ENCODE results near the gene UBE2E2. TPM values are rescaled to one million over a fixed set of nuclear protein-coding genes. Genes with fewer than 3 reads are reported as not detected.
A peak's percentile ranks its signal among the peaks of the same experiment; 100 is the strongest.
"Not testable (repeated sequence)": the region's sequence is repeated elsewhere in the genome, so short reads cannot be mapped to it uniquely, and the experiment has no call there.

UBE2E2 gene
- polyA plus RNA-seq (ENCODE audit: insufficient read length), result 34.1 TPM

DNA sequence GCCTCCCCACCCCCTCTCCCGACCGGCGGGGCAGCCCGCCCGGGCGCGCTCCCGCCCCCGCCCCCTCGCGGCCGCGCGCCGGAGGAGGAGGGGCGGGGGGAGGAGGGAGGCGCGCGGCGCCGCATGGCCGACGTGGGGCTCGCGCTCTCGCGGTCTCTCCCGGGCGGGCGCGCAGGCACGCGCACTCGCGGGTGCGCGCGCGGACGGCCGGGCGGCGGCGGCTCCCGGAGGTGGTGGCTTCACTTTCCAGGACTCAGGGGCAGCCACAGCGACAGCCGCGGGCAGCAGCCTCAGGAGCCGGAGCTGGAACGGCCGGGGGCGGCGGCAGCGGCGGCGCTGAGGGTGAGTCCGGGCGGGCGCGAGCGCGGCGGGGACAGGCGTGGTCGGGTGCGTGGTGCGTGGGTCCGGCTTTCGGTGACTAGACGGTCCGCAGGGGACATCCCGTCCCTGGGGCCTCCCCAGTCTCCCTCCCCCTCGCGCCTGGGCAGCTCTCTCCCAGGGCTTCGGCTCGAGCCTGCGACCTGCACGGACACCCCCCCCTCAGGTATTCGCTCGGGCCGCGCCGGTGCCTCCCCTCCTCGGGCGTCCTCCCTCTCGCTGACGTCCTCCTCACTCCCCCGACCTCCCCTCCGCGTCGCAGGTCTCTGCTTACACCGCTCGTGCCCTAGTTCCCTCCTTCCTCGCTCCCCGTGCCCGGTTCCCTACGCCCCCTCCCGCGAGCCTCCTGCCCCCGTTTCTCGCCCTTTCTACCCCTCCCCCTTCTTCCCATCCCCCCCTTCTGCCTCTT lies at the start of gene UBE2E2:
Gene UBE2E2 (plus strand): TSS at position 407 of the 787 bp plus-strand sequence.
- DNase-seq (ENCODE audit: low read depth), result peak; percentile 61

GRCh38 chr3:23153436-23153835 lies 49.7 kb upstream of the UBE2E2 start:
- DNase-seq (ENCODE audit: low read depth), result no peak

- DNase-seq (ENCODE audit: low read depth), result no peak
Measured at GRCh38 chr3:23157331-23157730, 45.8 kb upstream of the UBE2E2 start.

GRCh38 chr3:23159929-23160328 lies 43.2 kb upstream of the UBE2E2 start:
- peak; percentile 46 for DNase-seq (ENCODE audit: low read depth)

GRCh38 chr3:23161308-23161707 lies 41.8 kb upstream of the UBE2E2 start:
- DNase-seq (ENCODE audit: low read depth), result no peak

- DNase-seq (ENCODE audit: low read depth), result no peak
Measured at GRCh38 chr3:23161896-23162570, 41.1 kb upstream of the UBE2E2 start.

DNA sequence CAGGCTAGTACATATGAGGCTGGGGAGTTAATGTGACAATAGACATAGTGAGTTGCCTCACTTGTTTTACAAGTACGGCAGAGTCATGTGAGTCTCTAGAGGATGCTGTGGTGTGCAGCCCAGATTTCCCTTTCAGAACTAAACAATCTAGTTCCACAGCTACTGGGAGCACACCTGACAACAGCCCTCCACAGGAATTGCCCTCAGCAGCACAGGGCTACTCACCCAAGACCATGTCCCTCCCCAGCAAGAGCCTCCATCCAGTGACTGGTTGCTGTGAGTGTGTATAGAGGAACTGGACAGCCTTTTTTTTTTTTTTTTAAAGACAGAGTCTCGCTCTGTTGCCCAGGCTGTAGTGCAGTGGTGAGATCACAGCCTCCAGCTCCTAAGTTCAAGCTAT lies 40.2 kb upstream of the UBE2E2 start:
- DNase-seq (ENCODE audit: low read depth), result no peak

DNA sequence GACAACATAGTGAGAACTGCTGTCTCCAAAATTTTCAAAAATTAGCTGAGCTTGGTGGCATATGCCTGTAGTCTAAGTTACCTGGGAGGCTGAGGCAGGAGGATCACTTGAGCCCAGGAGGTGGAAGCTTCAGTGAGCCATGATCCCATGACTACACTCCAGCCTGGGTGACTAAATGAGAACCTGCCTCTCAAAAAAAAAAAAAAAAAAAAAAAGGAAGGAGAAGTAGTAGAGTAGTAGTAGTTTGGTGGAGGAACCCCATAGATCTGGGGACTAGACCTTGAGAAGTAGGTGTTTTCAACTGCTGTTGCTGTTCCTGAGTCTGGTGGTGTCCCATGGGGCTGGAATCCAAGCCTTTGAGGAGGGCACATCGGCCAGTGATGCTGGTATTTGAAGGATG lies 38.4 kb upstream of the UBE2E2 start:
- DNase-seq (ENCODE audit: low read depth), result no peak

DNA sequence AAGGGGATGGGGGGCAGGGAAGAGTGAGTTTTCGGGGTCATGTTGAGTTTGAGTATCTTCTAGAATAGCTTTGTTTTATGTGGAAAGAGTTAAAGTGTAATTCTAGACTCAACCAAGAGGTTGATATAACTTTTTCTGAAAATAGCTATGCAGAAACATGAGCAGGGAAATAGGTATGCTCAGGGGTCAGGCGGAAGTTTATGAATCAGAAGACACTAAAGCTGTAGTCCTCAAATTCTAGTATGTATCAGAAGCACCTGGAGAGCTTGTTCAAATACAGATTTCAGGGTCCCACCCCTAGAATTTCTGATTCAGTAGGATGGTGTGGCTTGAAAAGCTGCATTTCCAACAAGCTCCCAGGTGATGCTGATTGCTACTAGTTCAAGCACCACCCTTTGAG lies 37.6 kb upstream of the UBE2E2 start:
- DNase-seq (ENCODE audit: low read depth), result no peak

DNA sequence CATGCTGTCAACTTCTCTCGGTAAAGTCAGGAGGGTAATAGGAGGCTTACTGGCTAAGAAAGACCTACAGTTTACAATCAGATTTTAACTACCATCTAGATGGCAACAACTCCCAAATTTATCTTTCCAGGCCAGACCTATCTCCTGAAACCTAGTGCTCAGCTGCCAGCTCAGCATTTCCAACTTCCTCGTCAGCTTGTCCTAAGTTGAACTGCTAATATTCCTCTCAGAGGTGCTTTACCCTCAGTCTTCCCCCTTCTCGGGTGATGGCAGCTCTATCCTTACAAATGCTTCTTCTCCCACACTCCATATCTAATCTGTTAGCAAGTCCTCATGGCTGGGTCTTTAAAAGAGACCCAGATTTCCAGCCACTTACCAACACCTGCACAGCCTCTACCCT lies 36.9 kb upstream of the UBE2E2 start:
- no peak for DNase-seq (ENCODE audit: low read depth)

DNA sequence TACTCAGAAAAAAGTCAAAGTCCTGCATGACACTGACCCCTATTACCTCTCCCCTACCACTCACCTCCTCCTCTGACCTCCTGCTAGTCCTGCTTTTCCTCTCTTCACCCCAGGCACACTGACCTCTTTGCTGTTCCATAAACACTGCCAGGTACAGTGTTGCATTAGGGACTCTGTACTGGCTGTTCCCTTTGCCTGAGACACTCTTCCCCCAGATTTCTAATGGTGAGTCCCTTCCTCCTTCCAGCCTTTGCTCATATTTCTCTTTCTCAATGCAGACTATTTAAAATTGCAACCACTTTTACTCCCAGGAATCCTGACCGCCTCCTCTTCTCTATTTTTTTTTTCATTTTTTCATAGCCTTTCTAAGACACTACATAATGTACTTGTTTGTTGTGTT lies 36.3 kb upstream of the UBE2E2 start:
- DNase-seq (ENCODE audit: low read depth), result no peak

GRCh38 chr3:23169551-23169950 lies 33.6 kb upstream of the UBE2E2 start:
- DNase-seq (ENCODE audit: low read depth), result no peak

GRCh38 chr3:23170291-23170690 lies 32.8 kb upstream of the UBE2E2 start:
- no peak for DNase-seq (ENCODE audit: low read depth)

GRCh38 chr3:23172059-23172458 lies 31.1 kb upstream of the UBE2E2 start:
- no peak for DNase-seq (ENCODE audit: low read depth)

- no peak for DNase-seq (ENCODE audit: low read depth)
Measured at GRCh38 chr3:23174426-23175039, 28.6 kb upstream of the UBE2E2 start.

DNA sequence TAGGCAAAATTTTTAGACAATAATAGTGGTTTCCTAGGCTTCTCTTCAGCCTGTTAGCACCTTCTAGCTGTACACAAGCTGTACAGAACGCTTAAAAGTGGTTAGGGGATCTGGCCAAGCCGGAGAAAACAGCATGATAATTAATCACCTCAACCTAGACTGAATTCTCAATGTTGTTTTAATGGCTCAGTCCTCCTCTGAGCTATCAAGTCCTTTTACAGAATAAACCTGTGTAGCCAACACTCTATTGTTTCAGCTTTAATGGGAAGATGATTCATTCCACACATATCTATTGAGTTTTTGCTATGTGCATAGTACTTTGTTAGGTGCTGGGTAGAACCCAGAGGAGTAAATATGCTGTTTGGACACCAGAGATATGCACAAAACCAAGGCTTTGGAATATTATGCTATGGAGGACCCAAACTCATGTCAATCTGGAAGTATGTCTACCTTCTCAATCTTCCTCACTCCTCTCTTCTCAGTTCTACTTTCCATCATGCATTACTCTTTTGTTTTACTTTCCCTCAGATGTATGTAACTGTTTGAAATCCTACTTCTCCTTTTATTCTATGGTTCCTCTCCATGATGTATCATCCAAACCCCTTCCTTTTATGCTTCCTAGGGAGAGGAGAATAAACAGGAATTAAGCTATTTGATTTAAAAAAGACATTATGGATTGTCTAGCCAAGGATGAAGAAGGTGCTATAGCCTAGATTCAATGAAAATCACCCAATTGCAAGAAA lies 27.6 kb upstream of the UBE2E2 start:
- no peak for DNase-seq (ENCODE audit: low read depth)

DNA sequence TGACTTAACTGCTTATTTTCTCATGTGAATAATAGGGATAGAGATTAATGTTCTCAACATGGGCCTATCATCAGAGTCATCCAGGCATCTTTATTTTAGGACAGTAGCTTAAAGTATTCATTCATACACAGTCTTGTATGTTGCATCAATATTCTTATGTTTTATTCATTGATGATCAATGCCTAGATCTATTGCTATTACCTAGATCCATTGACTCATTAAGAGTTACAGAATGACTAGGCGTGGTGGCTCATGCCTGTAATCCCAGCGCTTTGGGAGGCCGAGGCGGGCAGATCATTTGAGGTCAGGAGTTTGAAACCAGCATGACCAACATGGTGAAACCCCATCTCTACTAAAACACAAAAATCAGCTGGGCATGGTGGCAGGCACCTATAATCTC lies 26.3 kb upstream of the UBE2E2 start:
- DNase-seq (ENCODE audit: low read depth), result not testable (repeated sequence)

DNA sequence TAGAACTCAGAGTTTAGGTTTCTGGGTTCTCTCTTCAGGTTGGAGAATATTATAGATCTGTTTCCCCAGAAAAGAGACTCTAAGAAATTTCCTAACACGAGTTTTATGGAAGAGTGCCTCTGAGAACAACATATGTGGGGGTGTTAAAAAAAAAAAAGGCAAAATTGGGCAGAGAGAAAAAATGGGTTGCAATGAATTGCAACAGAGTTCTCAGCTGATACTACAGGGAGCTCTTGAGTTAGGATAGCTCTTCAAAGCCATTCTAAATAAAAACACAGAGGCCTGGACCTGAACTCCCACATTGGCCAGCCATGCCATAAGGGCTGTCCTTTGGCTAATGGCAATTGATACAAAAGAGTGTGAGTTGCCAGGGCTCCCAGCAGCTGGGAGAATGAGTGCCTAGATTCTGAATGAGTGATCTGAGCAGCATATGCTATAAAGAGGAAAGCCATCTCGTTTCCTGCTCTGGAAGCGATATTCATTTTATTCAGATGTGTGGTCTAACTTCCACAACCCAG lies 20.1 kb upstream of the UBE2E2 start:
- DNase-seq (ENCODE audit: low read depth), result no peak

- no peak for DNase-seq (ENCODE audit: low read depth)
Measured at GRCh38 chr3:23183731-23184130, 19.4 kb upstream of the UBE2E2 start.

DNA sequence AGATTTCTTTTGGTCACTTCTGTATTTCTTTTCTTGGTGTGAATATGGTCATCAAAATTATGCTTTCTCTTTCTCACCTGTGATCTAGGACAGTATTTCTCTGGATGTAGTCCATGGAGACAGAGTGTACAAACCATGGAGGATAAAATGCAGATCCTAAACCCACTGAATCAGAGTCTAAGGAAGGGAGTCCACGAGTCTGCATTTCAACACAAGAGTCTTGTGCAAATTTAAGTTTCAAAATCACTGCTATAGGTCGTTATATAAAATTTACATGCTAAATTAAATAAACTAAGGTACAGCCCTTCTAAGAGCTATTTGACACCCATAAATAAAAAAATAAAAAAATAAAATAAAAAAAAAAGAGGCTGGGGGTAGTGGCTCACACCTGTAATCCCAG lies 17.3 kb upstream of the UBE2E2 start:
- DNase-seq (ENCODE audit: low read depth), result no peak

- DNase-seq (ENCODE audit: low read depth), result no peak
Measured at GRCh38 chr3:23189187-23189586, 13.9 kb upstream of the UBE2E2 start.

DNA sequence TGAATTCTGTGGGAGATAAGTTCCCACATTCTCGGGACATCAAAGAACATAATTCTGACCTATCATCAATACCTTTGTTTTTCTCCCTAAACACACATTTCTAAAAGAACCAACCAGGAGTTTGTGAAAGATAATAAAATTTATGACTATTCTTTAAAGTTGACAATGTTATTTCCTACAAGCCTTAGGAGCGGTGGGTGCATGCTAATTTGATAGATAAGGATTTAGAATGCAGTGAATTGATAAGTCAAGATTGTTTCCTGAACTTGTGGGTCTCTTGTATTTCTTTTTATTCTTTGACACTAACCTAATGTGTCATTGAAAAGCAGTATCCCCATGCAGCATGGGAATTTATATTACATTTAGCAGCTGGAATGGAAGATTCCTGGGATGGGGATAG lies 10.3 kb upstream of the UBE2E2 start:
- no peak for DNase-seq (ENCODE audit: low read depth)
